Activated naive CD4-positive, alpha-beta T cell treated with Interleukin-2 at 50 U/mL for 16 hours (primary cell): ENCODE measurements around the gene POLR2I.
"Not testable (repeated sequence)": the region's sequence is repeated elsewhere in the genome, so short reads cannot be mapped to it uniquely, and the experiment has no call there.

Experiments
- DNase-seq: peaks from one replicate; pipeline ENCODE4 v3.0.0-alpha.2; 2020

POLR2I gene

GRCh38 chr19:36099166-36099785 is 15.4 kb downstream of the POLR2I start:
- DNase-seq: no peak

- no peak for DNase-seq
Observed at GRCh38 chr19:36097036-36097435, 17.6 kb downstream of the POLR2I start.

GRCh38 chr19:36093687-36094086 is 21.0 kb downstream of the POLR2I start:
- no peak for DNase-seq

GRCh38 chr19:36093146-36093662 is 21.5 kb downstream of the POLR2I start:
- no peak for DNase-seq

DNA sequence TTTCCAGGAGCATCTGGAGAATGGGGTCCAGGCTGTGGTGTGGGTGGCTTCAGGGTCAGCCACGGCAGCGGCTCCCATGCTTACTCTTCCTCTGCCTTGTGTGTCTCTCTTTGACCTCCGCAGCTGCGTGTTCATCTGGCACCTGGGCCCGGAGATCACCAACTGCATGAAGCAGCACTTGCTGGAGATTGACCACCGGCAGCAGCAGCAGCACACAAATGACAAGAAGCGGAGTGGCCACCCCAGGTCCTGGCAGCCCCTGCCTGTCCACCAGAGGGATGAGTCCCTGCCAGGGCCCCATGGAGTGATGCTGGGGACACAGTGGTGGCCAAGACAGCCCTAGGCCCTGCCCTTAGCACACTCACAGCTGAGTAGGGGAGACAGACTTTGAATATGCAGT is 22.1 kb downstream of the POLR2I start:
- no peak for DNase-seq

GRCh38 chr19:36090910-36091695 is 23.6 kb downstream of the POLR2I start:
- no peak for DNase-seq

GRCh38 chr19:36089847-36090246 is 24.8 kb downstream of the POLR2I start:
- no peak for DNase-seq

- DNase-seq: no peak
Observed at GRCh38 chr19:36086326-36086725, 28.3 kb downstream of the POLR2I start.

GRCh38 chr19:36084231-36085009 is 30.3 kb downstream of the POLR2I start:
- DNase-seq: no peak

DNA sequence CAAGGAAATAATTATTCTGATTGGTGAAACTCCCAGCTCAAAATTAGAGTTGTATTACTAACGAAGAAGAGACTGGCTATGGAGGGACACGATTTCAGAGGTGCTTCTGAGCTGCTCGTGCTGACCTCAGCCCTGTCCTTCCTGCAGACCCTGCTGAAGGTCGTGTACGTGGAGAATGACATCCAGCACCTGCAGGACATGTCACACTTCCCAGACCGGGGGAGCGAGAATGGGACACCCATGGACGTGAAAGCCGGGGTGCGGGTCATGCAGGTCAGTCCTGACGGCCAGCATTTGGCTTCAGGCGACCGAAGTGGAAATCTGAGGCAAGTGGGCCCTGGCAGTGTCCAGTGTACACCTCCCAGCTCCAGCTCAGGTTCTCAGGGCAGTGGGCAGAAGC is 31.8 kb downstream of the POLR2I start:
- no peak for DNase-seq

GRCh38 chr19:36081894-36082293 is 32.8 kb downstream of the POLR2I start:
- DNase-seq: no peak

DNA sequence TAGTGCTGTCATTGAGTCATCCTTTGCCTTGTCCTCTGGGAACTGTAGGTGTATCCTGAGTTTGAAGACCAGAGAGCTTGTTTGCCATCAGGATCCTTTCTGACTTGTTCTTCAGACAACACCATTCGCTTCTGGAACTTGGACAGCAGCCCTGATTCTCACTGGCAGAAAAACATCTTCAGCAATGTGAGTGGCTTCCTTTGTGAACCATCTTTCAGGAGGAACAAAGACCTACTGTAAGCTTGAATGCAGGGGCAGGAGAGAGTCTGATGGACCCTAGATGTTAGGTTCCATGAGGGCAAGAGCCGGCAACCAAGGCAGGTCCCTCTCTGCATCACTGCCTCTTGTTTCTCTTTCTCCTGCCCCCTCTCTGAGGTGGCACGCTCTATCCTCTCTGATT is 33.3 kb downstream of the POLR2I start:
- DNase-seq: no peak

GRCh38 chr19:36079389-36079945 is 35.2 kb downstream of the POLR2I start:
- no peak for DNase-seq

GRCh38 chr19:36073121-36073876 is 41.4 kb downstream of the POLR2I start:
- no peak for DNase-seq

DNA sequence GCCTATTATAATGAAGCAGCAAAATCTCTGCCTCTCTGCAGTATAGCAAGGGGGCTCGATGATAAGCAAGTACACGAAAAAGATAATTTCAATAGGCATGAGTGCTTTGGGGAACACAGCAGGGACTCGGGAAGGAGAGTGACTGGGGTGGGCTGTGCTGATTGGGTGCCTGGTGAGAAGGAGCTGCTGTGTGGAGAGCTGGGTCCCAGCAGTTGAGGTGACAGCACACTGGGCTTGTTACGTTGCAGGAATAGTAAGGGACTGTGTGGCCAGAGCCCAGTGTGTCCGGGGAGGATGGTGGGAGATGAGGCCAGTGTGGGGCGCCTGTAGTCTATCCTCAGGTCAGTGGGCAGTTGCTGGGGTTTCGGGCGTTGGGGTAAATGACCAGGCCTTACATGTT is 42.6 kb downstream of the POLR2I start:
- no peak for DNase-seq

- DNase-seq: not testable (repeated sequence)
Observed at GRCh38 chr19:36068810-36069499, 45.7 kb downstream of the POLR2I start.

GRCh38 chr19:36067681-36068080 is 47.0 kb downstream of the POLR2I start:
- no peak for DNase-seq

DNA sequence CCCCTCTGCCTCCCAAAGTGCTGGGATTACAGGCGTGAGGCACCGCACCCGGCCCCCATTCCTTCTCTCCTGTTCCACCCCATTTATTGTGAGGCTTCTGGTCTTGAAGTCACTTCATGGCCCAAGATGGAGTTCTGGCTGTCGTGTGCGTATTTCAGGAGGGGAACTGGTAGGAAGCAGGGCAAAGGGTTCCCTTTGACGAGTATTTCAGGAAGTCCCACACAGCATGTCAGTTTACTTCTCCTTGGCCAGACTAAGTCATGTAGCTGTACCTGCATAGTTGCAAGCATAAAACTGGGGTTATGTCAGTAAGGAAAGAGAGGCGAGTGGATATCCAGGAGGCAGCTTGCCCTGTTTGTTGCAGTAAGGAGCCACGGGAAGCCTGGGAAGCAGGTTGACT is 49.8 kb downstream of the POLR2I start:
- DNase-seq: no peak
